ENCODE measurements around the gene KPNA6. TPM values are rescaled to one million over a fixed set of nuclear protein-coding genes. Genes with fewer than 3 reads are reported as not detected.

KPNA6 gene
- total RNA-seq, 1 donor from 2014 or later = 60.3 TPM

DNA sequence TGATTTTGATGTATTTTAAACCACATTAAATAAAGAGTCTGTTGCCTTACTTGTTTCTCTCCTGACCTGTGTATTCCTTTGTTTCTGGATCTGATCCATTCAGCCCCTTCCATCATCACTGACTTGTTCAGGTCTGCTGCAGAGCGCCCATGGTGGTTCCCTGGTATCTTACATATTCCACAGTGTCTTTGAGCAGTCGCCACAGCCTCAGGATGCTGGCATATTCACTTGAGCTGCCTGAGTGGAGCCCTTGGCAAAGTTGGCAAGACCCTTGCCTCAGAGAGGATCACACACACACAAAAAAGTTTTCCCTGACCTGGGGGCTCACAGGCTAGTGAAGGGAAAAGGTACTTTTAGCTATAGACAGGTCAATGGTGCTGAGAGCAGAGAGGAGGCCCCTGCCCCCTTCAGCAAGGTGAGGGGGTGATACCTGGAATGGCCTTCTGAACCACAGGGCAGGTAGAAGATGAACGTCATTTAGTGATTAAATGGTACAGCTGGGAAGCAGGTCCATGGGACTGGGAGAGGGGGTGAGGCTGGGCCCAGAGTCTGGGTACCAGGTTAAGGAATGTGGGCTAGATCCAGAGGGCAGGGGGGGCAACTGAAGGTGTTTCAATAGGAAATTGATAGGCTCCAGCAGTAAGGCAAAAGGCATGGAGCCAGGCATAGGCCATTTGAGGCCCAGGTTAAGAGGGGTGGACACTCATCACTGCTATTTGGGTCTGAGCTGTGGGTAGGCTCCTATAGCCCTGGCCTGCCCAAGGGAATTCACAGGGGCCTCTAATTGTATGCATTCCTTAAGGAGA is 90.6 kb downstream of the KPNA6 start:
- peaks cover 37% of the 10 kb centered on the region for H3K4me1 Mint-ChIP-seq

DNA sequence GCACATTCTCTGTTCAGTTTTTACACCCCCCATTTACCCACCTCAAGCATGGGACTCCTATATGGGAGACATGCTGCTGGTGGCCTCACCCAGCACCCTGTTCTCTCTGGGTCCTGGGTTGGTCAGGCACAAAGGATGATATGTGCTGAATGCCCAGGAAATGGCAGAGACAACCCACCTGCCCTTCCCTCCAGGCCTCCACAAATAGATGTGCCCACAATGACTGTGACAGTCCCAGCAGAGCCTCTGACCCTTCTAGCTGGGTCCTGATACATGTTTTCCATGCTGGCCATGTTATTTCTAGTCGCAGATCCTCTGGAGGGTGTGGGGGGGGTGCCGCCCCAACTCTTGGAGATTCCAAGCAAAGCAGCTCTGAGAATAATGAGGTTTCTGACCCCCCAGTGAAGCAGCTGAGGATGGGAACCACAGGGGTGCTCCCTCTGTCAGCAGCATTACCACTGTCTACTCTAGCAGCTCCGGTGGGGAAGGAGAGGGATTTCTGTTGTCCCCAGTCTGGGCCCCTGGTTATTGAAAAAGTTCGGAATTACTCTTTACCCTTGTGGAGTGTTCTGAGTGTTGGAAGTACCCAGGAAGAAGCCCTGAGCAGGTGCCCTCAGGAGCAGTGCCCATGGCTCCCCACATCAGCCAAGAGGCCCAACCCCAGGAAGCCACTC is 91.3 kb downstream of the KPNA6 start:
- CTCF ChIA-PET = interaction anchor here (1.0 kb wide), 1 partner anchor 56 kb away, joined by 3 read pairs; no protein-coding TSS in a partner anchor
- DNase-seq (no peak), ATAC-seq (ENCODE audit: low read depth) (no peak)
- peaks cover 42% of the 10 kb centered on the region for H3K4me1 Mint-ChIP-seq
- H3K4me3 Mint-ChIP-seq = no peak overlapping the region
- TF ChIP-seq, protein P1, sequence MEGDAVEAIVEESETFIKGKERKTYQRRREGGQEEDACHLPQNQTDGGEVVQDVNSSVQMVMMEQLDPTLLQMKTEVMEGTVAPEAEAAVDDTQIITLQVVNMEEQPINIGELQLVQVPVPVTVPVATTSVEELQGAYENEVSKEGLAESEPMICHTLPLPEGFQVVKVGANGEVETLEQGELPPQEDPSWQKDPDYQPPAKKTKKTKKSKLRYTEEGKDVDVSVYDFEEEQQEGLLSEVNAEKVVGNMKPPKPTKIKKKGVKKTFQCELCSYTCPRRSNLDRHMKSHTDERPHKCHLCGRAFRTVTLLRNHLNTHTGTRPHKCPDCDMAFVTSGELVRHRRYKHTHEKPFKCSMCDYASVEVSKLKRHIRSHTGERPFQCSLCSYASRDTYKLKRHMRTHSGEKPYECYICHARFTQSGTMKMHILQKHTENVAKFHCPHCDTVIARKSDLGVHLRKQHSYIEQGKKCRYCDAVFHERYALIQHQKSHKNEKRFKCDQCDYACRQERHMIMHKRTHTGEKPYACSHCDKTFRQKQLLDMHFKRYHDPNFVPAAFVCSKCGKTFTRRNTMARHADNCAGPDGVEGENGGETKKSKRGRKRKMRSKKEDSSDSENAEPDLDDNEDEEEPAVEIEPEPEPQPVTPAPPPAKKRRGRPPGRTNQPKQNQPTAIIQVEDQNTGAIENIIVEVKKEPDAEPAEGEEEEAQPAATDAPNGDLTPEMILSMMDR (IDR thresholded peaks at IDR 0.05) = no peak
- H3K27me3 Mint-ChIP-seq = no peaks in the 10 kb centered on the region
- no peak overlapping the region for H3K27ac Mint-ChIP-seq
- H3K9me3 Mint-ChIP-seq = no peaks in the 10 kb centered on the region
- intact Hi-C loops (cut with micrococcal nuclease) = no loop called here
- peaks cover 62% of the 10 kb centered on the region for H3K36me3 Mint-ChIP-seq (ENCODE audit: low read depth)
- POLR2A ChIA-PET = interaction anchor here (0.5 to 2.9 kb wide), 3 partner anchors 19 to 183 kb away, joined by 3 to 15 read pairs (median 3); partner anchors contain the start of genes LCK and TXLNA

More for the DNA sequence above, 90.6 kb downstream of the KPNA6 start:
- DNase-seq = no peak
- Mint-ChIP-seq H3K36me3 (ENCODE audit: low read depth) (peaks cover 62% of the 10 kb centered on the region), H3K4me3 (no peak overlapping the region), H3K27ac (peak overlapping the region; percentile 43), H3K9me3 (no peaks in the 10 kb centered on the region), H3K27me3 (no peaks in the 10 kb centered on the region)
- ChIA-PET POLR2A (interaction anchor here (0.5 to 2.9 kb wide), 6 partner anchors 18 to 184 kb away, joined by 3 to 15 read pairs (median 3); partner anchors contain the start of genes LCK and TXLNA), CTCF (interaction anchor here (1.0 kb wide), 1 partner anchor 57 kb away, joined by 3 read pairs; no protein-coding TSS in a partner anchor)
- intact Hi-C loops (cut with micrococcal nuclease) = no loop called here
- TF ChIP-seq, protein P1 (IDR thresholded peaks at IDR 0.05) = no peak
- no peak for ATAC-seq (ENCODE audit: low read depth)

DNA sequence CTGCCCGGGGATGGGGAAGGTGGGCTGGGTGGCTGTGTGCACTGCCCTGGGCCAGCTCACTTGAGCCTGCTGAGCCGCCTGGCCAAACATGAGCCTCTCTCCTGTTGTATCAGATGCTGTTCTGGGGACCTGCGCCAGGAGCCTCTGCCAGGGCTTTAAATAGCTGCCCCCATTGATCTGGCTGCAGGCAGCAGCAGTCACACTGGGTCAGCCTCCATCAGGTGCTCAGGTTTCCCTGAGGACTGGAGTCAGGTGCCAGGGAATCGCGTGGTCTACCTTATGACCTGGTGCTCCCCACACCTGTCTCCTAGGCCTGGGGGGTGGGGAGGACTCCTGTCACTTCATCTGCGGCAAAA is 91.8 kb downstream of the KPNA6 start:
- Mint-ChIP-seq H3K9me3 (no peaks in the 10 kb centered on the region), H3K4me3 (peak overlapping the region; percentile 87), H3K4me1 (peaks cover 43% of the 10 kb centered on the region), H3K27ac (peak overlapping the region; percentile 87), H3K27me3 (no peaks in the 10 kb centered on the region), H3K36me3 (ENCODE audit: low read depth) (peaks cover 61% of the 10 kb centered on the region)
- TF ChIP-seq, protein P1 (IDR thresholded peaks at IDR 0.05) = no peak
- POLR2A ChIA-PET = interaction anchor here (1.0 to 3.1 kb wide), 11 partner anchors 12 to 151 kb away, joined by 3 to 37 read pairs (median 13); partner anchors contain the start of genes EIF3I, KPNA6, LCK and MARCKSL1
- CTCF ChIA-PET = interaction anchor here (1.5 to 3.1 kb wide), 2 partner anchors 16 to 19 kb away, joined by 4 to 23 read pairs; no protein-coding TSS in a partner anchor
- intact Hi-C loops (cut with micrococcal nuclease) = loop anchor here (1.0 to 5.0 kb wide), 8 partner anchors 19 to 411 kb away; partner anchors contain the start of genes EIF3I, HDAC1, KPNA6 and LCK
- ATAC-seq (ENCODE audit: low read depth) (no peak), DNase-seq (no peak)

DNA sequence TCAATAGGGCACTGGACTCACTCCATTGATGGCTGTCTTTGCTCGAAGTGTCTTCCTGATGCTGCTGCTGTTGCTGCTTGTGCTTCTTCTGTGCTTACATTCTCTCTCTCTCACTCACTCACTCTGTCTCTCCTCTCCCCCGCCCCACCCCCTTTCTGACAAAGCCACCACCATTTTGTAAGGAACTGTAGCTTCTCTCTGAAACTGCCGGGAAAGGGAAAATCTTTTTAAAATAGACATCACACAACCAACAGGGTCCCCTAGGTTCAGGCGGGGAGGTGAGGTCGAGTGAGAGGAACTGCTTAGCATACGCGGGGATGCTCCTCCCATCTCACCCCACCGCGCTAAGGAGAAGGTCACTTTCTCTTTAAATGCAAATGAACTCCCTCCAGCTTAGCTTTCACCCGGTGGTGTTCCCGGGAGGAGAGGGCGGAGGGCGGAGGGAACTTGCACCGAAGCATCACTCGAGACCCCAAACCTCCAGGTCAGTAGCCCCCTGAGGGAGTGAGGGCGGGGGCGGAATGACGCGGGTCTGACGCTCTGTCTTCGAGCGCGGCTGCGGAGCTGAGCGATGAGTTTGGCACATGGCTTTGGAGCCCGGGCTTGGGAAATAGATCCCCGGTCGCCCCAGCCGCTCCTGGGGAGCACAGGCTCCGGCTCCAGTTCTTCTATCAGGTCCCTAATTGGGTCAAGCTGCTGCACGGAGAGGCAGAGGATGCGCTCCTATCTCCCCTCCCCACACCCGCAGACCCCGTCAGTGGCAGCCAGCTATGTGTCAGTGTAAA is 92.6 kb downstream of the KPNA6 start, which contains the start of gene CCDC28B:
CCDC28B (plus strand) TSS at position 370 of the 785 bp plus-strand sequence. CDS start 1,341 bp downstream, outside the sequence.
- peak within 1 kb of the TSS; percentile 87 for H3K4me3 Mint-ChIP-seq
- TF ChIP-seq, protein P1 (IDR thresholded peaks at IDR 0.05) = no peak
- POLR2A ChIA-PET = interaction anchor here (0.5 to 3.1 kb wide), 29 partner anchors 9 to 555 kb away, joined by 3 to 37 read pairs (median 5); partner anchors contain the start of genes BSDC1, EIF3I, HDAC1 and KPNA6
- H3K4me1 Mint-ChIP-seq = peaks cover 49% of the 10 kb centered on the region
- no peaks in the 10 kb centered on the region for H3K27me3 Mint-ChIP-seq
- no peaks in the 10 kb centered on the region for H3K9me3 Mint-ChIP-seq
- intact Hi-C loops (cut with micrococcal nuclease) = loop anchor here (1.0 to 5.0 kb wide), 9 partner anchors 20 to 412 kb away; partner anchors contain the start of genes EIF3I, HDAC1, KPNA6 and LCK
- H3K36me3 Mint-ChIP-seq (ENCODE audit: low read depth) = peaks cover 56% of the 10 kb centered on the region
- H3K27ac Mint-ChIP-seq = peak within 1 kb of the TSS; percentile 87
- ATAC-seq (ENCODE audit: low read depth) (peak; percentile 51), DNase-seq (peak; percentile 62)
- CTCF ChIA-PET = interaction anchor here (0.5 to 3.1 kb wide), 7 partner anchors 15 to 215 kb away, joined by 3 to 23 read pairs (median 4); no protein-coding TSS in a partner anchor

All from activated B cell treated with CpG ODN at 0.5 μM for 24 hours (primary cell).